Hypothalamus (tissue), 51 donors: ENCODE measurements around the gene RNLS.
"Not testable (repeated sequence)": the region's sequence is repeated elsewhere in the genome, so short reads cannot be mapped to it uniquely, and the experiment has no call there.

Source experiments
- DNase-seq, 51 donors: peaks; one replicate each; lab custom pipeline; 2025; lab: John Stamatoyannopoulos, UW

Gene RNLS

GRCh38 chr10:88315755-88316154 is 267.4 kb downstream of the RNLS start:
- DNase-seq: no peak

DNA sequence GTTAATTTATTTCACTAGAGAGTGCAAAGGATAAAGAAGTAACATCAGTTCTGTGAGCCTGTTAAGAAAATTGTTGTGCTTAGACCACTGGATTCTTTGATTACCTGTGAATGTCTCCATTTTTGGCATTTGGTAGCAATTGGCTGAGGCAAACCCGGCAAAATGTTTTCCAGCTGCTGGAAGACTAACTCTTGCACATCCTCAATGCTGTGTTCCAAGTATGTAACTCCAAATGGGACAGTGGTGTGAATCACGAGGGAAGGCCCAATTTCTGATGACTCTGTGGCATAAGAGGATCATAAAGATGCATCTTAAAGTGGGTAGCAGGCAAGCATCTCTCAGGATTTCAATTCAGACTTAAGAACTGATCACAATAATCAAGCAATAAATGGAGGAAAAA is 268.8 kb downstream of the RNLS start:
- no peak for DNase-seq

DNA sequence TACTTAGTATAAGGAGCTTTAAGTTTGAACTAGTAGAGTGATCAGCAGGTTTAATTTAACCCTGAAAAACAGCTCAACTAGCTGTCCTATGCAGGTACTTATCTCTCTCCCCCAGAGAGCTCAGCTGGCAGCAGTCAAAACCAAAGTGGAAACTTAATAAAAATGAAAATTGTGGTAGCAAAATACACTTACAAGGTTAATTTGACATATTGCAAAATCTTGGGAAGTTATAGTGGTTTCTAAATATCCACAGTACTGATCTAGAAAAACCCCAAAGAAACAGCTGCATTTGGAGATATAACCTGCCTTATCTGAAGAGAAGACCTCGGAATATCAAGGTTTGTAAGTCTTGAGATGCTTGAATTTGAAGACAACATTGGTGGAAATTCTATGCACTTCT is 269.2 kb downstream of the RNLS start:
- DNase-seq: no peak

- no peak for DNase-seq
Measured at GRCh38 chr10:88312855-88313254, 270.3 kb downstream of the RNLS start.

DNA sequence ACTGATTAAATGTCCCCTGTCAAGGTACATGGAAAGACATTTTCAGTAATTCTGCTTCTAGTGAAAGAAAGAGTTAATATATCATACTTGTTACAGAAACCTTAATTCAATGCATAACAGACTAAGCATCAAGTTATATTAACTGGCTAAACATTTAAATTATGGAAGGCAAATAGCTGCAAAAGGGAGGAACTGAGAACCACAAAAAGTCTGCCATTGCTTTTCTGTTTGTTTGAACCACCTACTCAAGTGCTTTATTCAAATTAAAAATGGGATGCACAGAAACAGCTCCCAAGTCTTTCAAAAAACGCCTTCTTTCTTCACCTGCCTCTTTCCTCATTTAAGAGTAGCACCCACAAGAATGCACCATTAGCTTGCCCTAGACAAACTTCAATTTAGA is 271.9 kb downstream of the RNLS start:
- no peak for DNase-seq

DNA sequence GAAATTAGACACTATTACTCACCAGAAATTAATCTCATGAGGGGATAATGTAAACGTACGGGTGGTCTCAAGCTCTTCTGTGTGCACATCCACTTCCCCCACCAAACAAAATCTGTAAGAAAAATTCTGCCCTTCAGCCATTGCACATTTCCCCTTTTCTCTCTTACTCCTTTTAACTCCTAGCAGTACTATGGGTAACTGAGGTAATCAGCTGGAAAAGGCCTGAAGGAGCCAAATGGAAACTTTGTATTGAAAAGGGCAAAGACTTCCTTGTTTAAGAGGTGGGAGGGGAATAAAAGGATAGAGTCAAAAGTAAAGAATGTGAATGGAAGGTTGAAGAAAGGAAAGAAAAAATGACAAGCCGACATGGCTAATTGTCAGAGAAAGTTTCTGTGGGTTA is 273.8 kb downstream of the RNLS start:
- DNase-seq: no peak

- not testable (repeated sequence) for DNase-seq
Measured at GRCh38 chr10:88308361-88308760, 274.8 kb downstream of the RNLS start.

DNA sequence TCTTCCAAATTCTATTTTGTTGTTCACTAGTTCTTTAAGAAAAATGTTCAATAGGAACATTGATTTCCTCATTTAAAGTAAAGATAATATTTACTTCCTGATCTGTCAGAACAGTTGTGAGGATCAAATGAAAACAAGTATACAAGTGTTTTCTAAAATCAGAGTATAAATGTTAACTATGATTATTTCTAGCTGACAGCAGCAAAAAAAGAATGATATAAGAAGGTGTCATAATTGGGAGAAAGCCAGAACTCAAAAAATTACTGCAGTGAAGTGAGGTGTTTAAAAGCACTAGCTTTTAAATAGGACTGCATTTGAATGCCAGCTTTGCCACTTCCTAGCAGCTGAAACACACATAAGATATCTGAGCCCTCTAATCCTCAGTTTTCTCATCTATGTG is 283.3 kb downstream of the RNLS start:
- DNase-seq: no peak

DNA sequence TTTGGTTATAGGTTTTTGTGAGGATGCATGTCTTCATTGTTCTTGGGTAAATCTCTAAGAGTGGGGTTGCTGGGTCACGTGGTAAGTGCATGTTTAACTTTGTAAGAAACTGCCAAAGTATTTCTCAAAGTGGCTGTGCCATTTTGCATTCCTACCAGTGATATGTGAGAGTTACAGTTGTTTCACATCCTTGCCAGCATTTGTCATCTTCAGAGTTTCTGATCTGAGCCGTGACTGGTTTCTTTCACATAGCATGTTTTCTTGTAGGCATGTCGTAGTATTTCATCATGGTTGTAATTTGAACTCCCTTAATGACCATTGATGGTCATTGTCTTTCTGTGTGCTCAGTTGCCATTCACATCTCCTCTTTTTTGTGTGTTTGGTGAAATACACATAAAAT is 286.0 kb downstream of the RNLS start:
- DNase-seq: no peak

DNA sequence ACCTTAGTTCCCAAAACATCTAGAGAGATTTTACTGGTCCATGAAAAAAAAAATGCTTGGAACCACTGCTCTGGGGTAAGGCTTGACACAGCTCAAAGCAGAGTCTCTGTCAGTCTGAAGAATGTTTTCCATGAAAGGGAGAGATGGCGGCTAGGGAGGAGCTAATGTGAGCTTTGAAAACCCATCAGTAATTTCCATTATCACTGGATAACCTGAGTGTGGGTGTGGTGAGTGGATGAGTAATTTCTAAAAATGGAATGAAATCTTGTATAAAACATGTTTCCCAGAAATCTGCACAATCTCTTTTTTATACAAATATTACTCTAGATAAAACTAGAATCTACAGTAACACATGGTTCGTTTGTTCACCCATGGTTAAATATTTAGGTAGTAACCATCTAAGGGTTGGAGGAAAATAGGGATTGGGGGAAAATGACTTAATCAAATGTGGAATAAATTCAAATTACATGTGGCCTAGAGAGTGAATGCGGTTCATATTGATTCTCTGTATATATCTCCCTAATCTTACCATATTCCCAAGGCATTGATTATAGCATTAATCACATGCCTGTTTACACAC is 289.4 kb downstream of the RNLS start:
- DNase-seq: no peak

DNA sequence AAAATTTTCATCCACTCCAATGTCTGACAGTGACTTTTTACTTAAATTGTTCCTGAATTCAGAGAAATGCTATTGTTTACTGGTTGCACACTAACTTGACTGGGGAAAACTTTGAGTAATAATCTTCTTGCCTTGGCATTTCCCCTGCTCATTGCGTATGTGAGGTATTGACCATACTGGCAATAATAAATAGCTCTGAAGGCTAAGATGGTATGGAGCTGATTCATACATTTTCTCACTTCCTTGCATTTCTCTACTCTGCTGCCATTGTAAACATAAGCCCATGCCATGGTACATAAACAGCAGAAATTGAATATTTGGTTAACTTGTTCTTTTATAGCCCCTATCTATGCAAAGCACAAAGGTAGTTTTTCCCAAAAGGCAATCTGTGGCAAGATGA is 290.0 kb downstream of the RNLS start:
- DNase-seq: no peak

DNA sequence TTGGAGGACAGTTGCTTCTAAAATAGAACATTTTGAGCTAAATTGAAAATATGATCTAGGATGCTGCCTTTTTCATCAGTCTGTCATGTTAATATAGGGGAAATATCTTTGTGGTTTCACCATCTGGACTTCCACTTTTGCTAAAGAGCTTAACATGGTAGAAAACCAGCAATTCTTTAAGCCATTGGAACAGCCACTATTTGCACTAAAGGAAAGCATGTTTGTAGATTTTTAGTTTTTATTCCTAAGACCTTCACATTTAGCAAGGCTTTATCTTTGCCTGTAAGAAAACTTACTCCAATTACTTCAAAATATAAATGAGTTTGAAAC is 291.0 kb downstream of the RNLS start:
- DNase-seq: no peak

DNA sequence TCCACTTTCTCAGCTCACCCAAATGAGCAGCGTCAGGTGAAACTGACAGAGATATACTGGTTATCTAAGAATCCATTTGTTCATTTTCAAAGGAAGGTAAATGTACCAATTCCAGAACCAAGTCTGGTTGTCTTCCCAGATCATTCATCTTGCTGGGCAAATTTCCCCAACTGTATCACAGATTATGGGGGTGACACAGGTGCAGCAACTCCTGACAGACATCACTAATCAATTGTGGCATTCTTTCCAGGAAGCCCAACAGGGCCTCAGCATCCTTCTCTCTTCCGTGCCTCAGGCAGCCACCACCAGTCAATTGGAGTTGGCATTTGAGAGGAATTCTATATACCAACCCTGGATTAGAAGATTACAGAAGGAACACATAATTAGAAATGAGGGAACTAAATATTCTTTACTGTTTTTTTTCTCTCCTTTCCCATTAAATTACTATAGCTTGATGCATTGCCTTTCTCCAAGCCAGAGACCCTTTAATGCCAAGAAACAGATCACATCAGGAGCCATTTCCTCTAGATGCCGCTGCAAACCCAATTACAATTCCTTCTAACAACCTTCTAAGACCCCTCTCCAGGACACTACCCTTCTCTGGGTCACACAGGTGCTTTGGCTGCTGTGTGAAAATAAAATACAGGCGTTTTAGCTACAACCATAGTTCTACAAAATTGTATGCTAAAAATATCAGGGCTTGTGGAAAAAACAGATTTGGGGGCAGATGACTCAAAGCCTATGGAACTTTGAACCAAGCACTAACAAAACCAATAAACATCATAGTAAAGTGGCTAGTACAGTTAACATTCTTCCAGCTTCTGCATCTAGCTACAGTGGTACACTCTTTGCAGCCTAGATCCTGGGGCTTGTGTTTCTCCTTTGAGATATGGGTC is 291.6 kb downstream of the RNLS start:
- no peak for DNase-seq

- no peak for DNase-seq
Measured at GRCh38 chr10:88289342-88289741, 293.8 kb downstream of the RNLS start.

GRCh38 chr10:88288320-88289059 is 294.6 kb downstream of the RNLS start:
- DNase-seq: no peak

DNA sequence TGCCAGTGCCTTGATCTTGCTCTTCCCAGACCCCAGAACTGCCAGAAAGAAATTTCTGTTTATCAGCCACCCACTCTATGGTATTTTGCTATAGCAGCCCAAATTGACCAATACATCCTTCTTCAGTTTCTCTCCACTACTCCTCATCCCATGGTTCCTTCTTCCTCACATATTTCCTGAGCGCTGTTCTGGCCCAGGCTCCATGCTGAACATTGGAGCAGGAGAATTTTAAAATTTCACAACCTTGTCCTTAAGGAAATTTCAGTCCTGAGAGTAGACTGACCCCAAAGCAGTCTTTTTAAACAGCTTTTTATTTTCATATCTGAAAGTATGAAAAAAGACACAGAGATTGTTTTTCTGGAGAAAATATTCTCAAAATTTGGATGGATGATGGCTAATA is 297.1 kb downstream of the RNLS start:
- no peak for DNase-seq

GRCh38 chr10:88281592-88282347 is 301.3 kb downstream of the RNLS start:
- DNase-seq: no peak

- DNase-seq: no peak
Measured at GRCh38 chr10:88280518-88280917, 302.6 kb downstream of the RNLS start.

DNA sequence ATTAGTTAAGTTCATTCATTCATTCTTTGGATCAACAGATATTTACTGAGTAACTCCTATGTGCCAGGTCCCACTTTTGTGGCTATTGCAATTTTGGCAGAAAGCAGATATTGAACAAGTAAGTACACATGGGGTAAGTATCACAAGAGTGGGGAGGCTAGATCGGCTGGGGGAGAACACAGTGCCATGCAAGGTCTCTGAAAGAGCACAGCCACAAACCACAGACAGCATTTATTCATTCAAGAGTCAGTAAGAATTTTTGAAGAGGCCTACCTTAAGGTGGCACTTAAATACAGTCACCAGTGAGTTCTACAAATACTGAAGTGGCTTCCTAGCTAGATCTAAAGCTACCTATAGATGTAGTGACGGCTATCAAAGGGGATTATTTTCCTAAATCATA is 304.2 kb downstream of the RNLS start:
- no peak for DNase-seq

GRCh38 chr10:88276945-88277344 is 306.2 kb downstream of the RNLS start:
- DNase-seq: not testable (repeated sequence)

- no peak for DNase-seq
Measured at GRCh38 chr10:88274286-88274685, 308.8 kb downstream of the RNLS start.
